HCT116 (cell line): ENCODE measurements around the gene PDE6G.

Source experiments
- EZH2 ChIP-seq: fragments of 200-600 bp; sonication (generic); IDR thresholded peaks from 2 replicates; pipeline ENCODE4 v1.6.1; 2017; ENCODE audit warnings: antibody characterized with exemption, mixed run types
- EZH2phosphoT487 ChIP-seq: fragments of 200-600 bp; IDR thresholded peaks from 2 replicates; pipeline ENCODE4 v1.6.1; 2018; ENCODE audit warnings: antibody characterized with exemption, borderline replicate concordance
- JUND ChIP-seq: IDR thresholded peaks from 2 replicates; pipeline ENCODE4 v1.6.1; 2012
- POLR2A ChIP-seq: IDR thresholded peaks from 2 replicates; pipeline ENCODE4 v1.7.0; 2011; ENCODE audit warnings: borderline replicate concordance; ENCODE audit not compliant: insufficient read depth, insufficient read length; ENCODE audit errors: extremely low read depth
- POLR2AphosphoS5 ChIP-seq: IDR thresholded peaks from 2 replicates; pipeline ENCODE4 v1.6.1; 2011; ENCODE audit warnings: mild to moderate bottlenecking, low read depth, low read length, moderate library complexity
- SP1 ChIP-seq: IDR thresholded peaks from 2 replicates; pipeline ENCODE4 v1.6.1; 2012; ENCODE audit warnings: low read depth
- SRF ChIP-seq: IDR thresholded peaks from 2 replicates; pipeline ENCODE4 v1.6.1; 2012; ENCODE audit warnings: low read depth
- TF ChIP-seq, protein P1 (sequence below), 3 experiments: fragments of 200-600 bp in 1 of 3; sonication (generic) in 1 of 3; IDR thresholded peaks in 2 of 3; conservative IDR thresholded peaks in 1 of 3; 2 replicates each; pipeline ENCODE4 v1.5.1; 2012 to 2017; ENCODE audit warnings: low read depth in 2 of 3, low read length in 2 of 3, antibody characterized with exemption in 1 of 3, borderline replicate concordance in 1 of 3, control low read depth in 1 of 3, mild to moderate bottlenecking in 1 of 3, mixed read lengths in 1 of 3, mixed run types in 1 of 3, moderate library complexity in 1 of 3; ENCODE audit not compliant: insufficient read depth in 1 of 3
- TF ChIP-seq, protein P2 (sequence below): IDR thresholded peaks from 2 replicates; pipeline ENCODE4 v1.6.1; 2012; ENCODE audit warnings: low read depth

DNA sequence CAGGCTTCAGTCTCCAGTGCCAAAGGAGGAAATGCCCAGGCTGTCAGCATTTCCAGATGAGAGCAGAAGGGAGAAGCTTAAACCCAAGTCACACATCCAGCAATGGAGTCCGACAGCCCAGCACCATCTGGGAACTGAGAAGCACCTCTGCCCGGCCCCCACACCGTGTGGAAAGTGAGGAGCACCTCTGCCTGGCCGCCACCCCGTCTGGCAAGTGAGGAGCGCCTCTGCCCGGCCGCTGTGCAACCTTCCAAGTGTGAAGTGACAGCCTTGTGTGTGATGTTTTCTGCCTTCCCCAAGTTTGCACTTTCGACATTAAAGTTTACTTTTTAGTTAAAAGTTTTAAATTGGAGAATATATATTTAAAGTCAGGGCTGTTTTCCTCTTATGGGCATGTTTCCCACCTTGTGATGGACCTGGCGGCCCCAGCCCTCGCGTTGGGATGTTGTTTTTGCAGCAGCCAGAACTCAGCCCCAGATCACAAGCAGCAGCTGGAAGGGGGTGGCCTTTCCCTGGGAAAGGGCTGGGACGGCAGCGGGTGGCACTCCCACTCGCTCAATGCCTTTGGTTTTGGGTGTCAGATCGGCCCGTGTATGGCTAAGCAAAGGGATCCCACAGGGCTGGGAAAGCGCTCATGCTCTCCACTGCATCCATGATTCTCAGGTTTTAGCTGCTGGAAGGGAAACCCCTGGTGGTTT, 17.4 kb upstream of the PDE6G start:
- TF ChIP-seq EZH2phosphoT487, result no peak
- TF ChIP-seq, protein P1, sequence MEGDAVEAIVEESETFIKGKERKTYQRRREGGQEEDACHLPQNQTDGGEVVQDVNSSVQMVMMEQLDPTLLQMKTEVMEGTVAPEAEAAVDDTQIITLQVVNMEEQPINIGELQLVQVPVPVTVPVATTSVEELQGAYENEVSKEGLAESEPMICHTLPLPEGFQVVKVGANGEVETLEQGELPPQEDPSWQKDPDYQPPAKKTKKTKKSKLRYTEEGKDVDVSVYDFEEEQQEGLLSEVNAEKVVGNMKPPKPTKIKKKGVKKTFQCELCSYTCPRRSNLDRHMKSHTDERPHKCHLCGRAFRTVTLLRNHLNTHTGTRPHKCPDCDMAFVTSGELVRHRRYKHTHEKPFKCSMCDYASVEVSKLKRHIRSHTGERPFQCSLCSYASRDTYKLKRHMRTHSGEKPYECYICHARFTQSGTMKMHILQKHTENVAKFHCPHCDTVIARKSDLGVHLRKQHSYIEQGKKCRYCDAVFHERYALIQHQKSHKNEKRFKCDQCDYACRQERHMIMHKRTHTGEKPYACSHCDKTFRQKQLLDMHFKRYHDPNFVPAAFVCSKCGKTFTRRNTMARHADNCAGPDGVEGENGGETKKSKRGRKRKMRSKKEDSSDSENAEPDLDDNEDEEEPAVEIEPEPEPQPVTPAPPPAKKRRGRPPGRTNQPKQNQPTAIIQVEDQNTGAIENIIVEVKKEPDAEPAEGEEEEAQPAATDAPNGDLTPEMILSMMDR (IDR thresholded peaks at IDR 0.05 in 2 of 3, conservative IDR thresholded peaks at IDR 0.05 in 1 of 3; ENCODE audit: borderline replicate concordance in 1 of 3, insufficient read depth in 1 of 3, low read depth in 2 of 3, low read length in 2 of 3), result no peak
- TF ChIP-seq, protein P2, sequence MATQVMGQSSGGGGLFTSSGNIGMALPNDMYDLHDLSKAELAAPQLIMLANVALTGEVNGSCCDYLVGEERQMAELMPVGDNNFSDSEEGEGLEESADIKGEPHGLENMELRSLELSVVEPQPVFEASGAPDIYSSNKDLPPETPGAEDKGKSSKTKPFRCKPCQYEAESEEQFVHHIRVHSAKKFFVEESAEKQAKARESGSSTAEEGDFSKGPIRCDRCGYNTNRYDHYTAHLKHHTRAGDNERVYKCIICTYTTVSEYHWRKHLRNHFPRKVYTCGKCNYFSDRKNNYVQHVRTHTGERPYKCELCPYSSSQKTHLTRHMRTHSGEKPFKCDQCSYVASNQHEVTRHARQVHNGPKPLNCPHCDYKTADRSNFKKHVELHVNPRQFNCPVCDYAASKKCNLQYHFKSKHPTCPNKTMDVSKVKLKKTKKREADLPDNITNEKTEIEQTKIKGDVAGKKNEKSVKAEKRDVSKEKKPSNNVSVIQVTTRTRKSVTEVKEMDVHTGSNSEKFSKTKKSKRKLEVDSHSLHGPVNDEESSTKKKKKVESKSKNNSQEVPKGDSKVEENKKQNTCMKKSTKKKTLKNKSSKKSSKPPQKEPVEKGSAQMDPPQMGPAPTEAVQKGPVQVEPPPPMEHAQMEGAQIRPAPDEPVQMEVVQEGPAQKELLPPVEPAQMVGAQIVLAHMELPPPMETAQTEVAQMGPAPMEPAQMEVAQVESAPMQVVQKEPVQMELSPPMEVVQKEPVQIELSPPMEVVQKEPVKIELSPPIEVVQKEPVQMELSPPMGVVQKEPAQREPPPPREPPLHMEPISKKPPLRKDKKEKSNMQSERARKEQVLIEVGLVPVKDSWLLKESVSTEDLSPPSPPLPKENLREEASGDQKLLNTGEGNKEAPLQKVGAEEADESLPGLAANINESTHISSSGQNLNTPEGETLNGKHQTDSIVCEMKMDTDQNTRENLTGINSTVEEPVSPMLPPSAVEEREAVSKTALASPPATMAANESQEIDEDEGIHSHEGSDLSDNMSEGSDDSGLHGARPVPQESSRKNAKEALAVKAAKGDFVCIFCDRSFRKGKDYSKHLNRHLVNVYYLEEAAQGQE, result no peak
- 0 out of 2 replicates have a peak, but pooled peaks have one; percentile 15 for TF ChIP-seq POLR2AphosphoS5
- TF ChIP-seq EZH2, result no peak
- TF ChIP-seq SP1, result no peak
- no peak for TF ChIP-seq JUND
- no peak for TF ChIP-seq POLR2A
- no peak for TF ChIP-seq SRF
